GM12892 (cell line): ENCODE results near the gene HIVEP3.

ENCODE experiments used
- DNase-seq: peaks from one replicate; pipeline ENCODE4 v3.0.0; 2011; ENCODE audit not compliant: insufficient read length
- FAIRE-seq: peaks from 2 replicates; lab custom pipeline; 2011; peaks lifted over from hg19 to GRCh38; lab: Jason Lieb, UNC
- POLR2A ChIP-seq: IDR thresholded peaks from 2 replicates; pipeline ENCODE4 v1.6.1; 2011; ENCODE audit warnings: low read depth, low read length, control low read depth
- POLR2AphosphoS5 ChIP-seq: IDR thresholded peaks from 2 replicates; pipeline ENCODE4 v1.6.1; 2011; ENCODE audit warnings: low read depth, low read length, control low read depth
- TAF1 ChIP-seq: IDR thresholded peaks from 2 replicates; pipeline ENCODE4 v1.6.1; 2011; ENCODE audit warnings: low read depth, mild to moderate bottlenecking, control low read depth, low read length, borderline replicate concordance

The HIVEP3 gene

GRCh38 chr1:41837691-41838090, 81.0 kb downstream of the HIVEP3 start:
- FAIRE-seq, result no peak
- DNase-seq, result no peak
- no peak for TF ChIP-seq POLR2AphosphoS5
- TF ChIP-seq TAF1, result no peak
- TF ChIP-seq POLR2A, result no peak

- TF ChIP-seq TAF1, result no peak
- no peak for TF ChIP-seq POLR2AphosphoS5
- TF ChIP-seq POLR2A, result no peak
- FAIRE-seq, result no peak
- DNase-seq, result no peak
Observed at GRCh38 chr1:41835485-41835884, 83.2 kb downstream of the HIVEP3 start.

- no peak for TF ChIP-seq TAF1
- TF ChIP-seq POLR2AphosphoS5, result no peak
- no peak for TF ChIP-seq POLR2A
- no peak for FAIRE-seq
- no peak for DNase-seq
Observed at GRCh38 chr1:41833519-41834000, 85.2 kb downstream of the HIVEP3 start.

- no peak for TF ChIP-seq POLR2AphosphoS5
- FAIRE-seq (no peak), DNase-seq (no peak)
Observed at GRCh38 chr1:41830726-41831125, 88.0 kb downstream of the HIVEP3 start.

- DNase-seq (no peak), FAIRE-seq (no peak)
- TF ChIP-seq POLR2A, result no peak
- TF ChIP-seq POLR2AphosphoS5, result no peak
- TF ChIP-seq TAF1, result no peak
Observed at GRCh38 chr1:41827991-41828570, 90.6 kb downstream of the HIVEP3 start.

- FAIRE-seq (no peak), DNase-seq (no peak)
- TF ChIP-seq POLR2AphosphoS5, result no peak
- TF ChIP-seq TAF1, result no peak
- no peak for TF ChIP-seq POLR2A
Observed at GRCh38 chr1:41823471-41823870, 95.3 kb downstream of the HIVEP3 start.

GRCh38 chr1:41822866-41823265, 95.9 kb downstream of the HIVEP3 start:
- TF ChIP-seq POLR2AphosphoS5, result no peak
- TF ChIP-seq POLR2A, result no peak
- TF ChIP-seq TAF1, result no peak
- FAIRE-seq (no peak), DNase-seq (no peak)

- TF ChIP-seq TAF1 (no peak), POLR2A (no peak), POLR2AphosphoS5 (no peak)
- FAIRE-seq (no peak), DNase-seq (no peak)
Observed at GRCh38 chr1:41819843-41820242, 98.9 kb downstream of the HIVEP3 start.

- DNase-seq, result no peak
- TF ChIP-seq POLR2A, result no peak
- no peak for TF ChIP-seq POLR2AphosphoS5
- no peak for TF ChIP-seq TAF1
- no peak for FAIRE-seq
Observed at GRCh38 chr1:41819069-41819468, 99.7 kb downstream of the HIVEP3 start.

- FAIRE-seq (no peak), DNase-seq (no peak)
- TF ChIP-seq POLR2A (no peak), POLR2AphosphoS5 (no peak), TAF1 (no peak)
Observed at GRCh38 chr1:41816061-41816460, 102.7 kb downstream of the HIVEP3 start.

- TF ChIP-seq POLR2A (no peak), TAF1 (no peak), POLR2AphosphoS5 (no peak)
- no peak for FAIRE-seq
Observed at GRCh38 chr1:41813755-41814745, 104.7 kb downstream of the HIVEP3 start.

More at GRCh38 chr1:41813755-41814745, 104.7 kb downstream of the HIVEP3 start:
- DNase-seq, result no peak
